Right ventricle myocardium superior (tissue), 1 donor: ENCODE measurements around the gene DKK3. TPM values are rescaled to one million over a fixed set of nuclear protein-coding genes. Genes with fewer than 3 reads are reported as not detected.

ENCODE experiments used
- ATAC-seq: fragments of 200-7000 bp; cut with Tn5 transposase; one replicate; pipeline ENCODE4 v1.9.1; 2020; ENCODE audit warnings: mild to moderate bottlenecking; ENCODE audit not compliant: poor library complexity
- DNase-seq: peaks from one replicate; pipeline ENCODE4 v3.0.0-alpha.2; 2020
- intact Hi-C: fragments of 100-400 bp; cut with DNase I; formaldehyde crosslinking; loops from one replicate; pipeline ENCODE4 v1.11.2; 2022
- total RNA-seq: library from RNA; stranded (reverse); fragmentation: NEBNext Ultra II Directional; extraction: Animal tissue kit (Norgen Biotek cat#: 25700); gene quantifications from one replicate; pipeline ENCODE4 v1.2.1, GENCODE V29; 2021
- donor health status: DM: no; HTN: yes; CAD: no; lungs with severe emphysema.

Gene DKK3
- total RNA-seq, 1 donor from 2014 or later, result 520 TPM

DNA sequence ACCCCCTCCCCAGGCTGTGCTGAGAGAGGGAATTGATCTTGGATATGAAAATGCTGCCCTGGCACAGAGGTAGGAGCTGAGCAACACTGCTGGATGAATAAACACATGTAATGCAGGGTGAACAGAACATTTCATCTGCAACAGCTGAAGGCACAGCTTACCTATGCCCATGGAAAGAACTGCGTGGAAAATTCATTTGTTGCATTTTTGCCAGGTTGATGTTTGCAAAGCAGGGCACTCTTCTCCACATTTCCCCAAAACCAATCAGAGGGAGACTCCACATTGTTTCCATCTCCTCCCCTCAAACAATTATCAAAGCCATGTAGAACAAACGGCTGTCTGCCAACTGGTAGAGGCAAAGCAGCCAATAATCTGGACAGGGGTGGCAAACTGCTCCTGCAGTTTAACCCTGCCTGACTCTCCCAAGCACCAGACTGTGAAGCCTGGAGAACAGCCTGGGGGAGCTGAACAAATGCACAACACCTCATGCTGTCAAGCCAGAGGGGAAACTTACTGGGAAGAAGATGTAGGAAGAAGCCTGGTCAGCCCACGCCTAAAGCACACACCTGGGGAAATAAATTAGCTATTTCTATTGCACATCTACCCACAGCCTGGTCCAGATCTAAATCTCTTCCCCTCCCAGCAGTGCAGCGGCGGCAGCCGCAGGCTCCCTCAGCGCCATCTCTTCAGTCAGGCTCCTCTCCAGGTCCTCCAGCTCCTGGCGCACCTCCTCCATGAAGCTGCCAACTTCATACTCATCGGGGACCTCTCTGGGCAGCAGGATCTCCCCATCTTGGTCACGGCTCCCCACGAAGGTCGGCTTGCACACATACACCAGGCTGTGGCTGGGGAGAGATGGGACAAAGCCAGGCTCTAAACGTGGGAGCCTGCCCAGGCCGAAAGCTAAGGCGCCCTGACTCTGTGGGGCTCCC is 44.3 kb downstream of the DKK3 start:
- peak; percentile 42 for DNase-seq
- intact Hi-C loops, result no loop called here
- ATAC-seq, result peak; percentile 67

DNA sequence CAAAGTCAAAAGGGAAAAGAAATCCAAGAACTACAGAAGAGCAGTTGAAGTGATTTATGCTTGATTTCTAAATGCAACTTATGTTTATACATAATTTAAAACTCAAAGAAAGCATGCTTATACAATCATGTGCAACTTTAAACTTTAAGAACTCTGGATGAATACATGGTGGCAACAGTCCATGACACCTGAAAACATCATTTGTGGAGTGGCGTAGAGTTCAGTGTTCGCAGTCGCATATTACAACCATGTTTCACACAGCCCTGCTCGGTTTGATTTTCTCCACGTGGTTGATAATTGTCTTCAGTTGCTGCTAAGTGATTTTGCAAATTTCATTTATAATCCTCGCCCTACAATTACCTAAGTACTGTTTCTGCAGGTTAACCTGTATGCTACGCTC is 45.4 kb downstream of the DKK3 start:
- intact Hi-C loops, result no loop called here
- DNase-seq (no peak), ATAC-seq (no peak)

DNA sequence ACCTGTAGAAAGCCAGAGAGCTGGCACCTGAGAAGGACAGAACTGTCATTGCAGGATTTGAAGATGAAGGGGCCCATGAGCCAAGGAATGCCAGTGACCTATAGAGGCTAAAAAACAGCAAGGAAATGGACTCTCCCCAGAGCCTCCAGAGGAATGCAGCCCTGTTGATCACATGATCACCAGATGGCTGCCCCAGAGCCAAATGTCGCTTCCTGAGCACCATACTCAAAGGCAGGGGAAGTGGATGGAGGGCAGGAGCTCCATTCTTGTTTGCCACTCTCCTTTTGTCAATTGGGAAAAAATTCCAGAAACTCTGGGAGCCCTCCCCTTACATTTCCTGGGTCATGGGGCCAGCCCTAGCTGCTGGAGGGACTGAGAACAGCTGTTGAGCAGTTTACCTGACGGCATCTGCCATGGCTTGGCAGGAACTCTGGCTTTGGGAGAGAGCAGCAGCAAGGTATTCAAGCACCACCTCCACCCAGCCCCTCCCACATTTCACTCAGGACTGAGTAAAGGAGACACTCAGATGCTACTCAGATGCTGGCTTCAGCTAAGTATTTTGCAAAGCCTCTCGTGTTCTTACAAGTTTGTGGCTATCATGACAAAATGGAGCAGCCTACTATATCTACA is 46.9 kb downstream of the DKK3 start:
- ATAC-seq (no peak), DNase-seq (no peak)
- intact Hi-C loops, result no loop called here

DNA sequence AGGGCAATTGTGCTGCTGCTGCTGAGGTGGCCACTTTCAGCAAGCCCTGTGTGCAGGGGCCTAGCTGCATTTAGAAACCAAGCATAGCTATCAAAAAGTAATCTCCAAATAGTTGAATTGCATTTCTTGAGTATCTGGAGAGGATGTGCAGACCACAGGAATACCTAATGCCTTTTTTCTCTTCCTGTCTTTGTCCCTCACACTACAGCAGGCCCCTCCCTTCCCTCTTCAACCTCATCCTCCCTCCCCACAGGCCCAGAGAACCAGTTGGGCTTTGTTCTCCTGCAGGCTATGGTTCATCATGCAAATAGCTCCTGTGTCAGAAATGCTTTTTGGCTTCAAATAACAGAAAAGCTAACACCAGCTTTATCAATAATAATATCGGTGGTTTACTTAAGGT is 47.7 kb downstream of the DKK3 start:
- no peak for ATAC-seq
- intact Hi-C loops, result no loop called here

DNA sequence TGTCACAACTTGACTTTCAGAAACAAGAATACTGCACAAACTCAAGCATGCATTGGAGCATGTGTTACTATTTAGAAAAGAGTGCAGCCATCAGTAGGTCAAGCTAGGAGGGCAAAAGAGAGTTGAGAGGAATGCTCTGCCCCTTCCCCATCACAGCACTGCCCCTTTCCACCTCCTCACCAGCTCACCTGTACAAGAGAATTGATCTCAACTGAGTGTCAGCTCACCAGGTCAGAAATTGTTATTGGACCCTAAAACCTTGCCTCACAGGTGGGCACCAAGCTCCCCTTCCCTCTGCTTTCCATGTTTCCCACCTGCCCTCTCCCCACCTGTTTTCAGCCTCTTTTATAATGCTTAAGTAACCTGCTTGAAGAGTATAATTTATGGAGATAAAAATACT is 48.8 kb downstream of the DKK3 start:
- DNase-seq, result no peak
- intact Hi-C loops, result no loop called here
- ATAC-seq, result no peak

More for the DNA sequence above, 47.7 kb downstream of the DKK3 start:
- no peak for DNase-seq

DNA sequence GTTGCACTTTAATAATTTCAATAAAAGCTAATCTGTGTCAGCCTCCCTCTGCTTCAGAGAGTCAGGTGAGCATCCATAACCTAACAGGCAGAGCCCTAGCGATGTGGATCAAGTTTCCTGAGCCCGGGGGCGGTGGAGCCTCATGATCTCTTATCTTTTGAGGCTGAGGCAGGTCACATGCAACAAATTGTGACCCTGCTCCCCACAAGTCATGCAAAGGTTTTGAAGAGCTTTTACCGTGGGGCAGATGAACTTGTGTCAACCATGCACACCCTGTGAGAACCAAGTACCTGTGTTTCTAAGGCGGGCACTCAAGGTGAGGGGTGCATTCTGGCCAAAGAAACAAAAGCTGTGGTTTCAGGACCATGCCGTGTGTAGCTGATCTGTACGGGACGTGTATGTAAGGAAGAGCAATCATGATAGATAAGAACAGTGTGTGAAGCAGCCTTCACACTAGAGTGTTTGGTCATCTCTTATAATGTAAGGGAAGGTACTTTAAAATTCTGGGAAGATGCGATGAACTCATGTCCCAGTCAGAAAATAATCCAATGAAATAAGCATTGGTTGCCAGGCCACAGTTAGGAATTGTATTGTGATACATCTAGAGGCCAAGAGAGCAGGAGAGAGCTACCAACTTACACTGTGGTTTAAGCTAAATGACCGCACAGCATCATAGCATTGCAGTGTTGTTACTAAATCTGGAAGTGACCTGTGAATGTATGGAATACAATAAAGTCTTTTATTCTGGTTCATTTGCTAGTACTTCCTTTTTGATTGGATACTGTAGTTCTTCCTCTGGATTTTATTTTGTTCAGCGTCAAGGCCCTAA is 49.8 kb downstream of the DKK3 start:
- intact Hi-C loops, result no loop called here
- no peak for ATAC-seq
- DNase-seq, result no peak

DNA sequence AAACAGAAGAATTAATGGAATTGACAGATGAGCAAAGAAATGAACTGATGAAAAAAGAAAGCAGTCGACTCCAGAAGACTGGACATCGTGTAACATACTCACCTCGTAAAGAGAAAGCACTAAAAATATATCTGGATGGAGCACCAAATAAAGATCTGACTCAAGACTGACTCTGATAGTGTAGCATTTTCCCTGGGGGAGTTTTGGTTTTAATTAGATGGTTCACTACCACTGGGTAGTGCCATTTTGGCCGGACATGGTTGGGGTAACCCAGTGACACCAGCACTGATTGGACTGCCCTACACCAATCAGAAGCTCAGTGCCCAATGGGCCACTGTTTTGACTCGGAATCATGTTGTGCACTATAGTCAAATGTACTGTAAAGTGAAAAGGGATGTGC is 52.4 kb downstream of the DKK3 start:
- intact Hi-C loops, result no loop called here
- no peak for ATAC-seq

DNA sequence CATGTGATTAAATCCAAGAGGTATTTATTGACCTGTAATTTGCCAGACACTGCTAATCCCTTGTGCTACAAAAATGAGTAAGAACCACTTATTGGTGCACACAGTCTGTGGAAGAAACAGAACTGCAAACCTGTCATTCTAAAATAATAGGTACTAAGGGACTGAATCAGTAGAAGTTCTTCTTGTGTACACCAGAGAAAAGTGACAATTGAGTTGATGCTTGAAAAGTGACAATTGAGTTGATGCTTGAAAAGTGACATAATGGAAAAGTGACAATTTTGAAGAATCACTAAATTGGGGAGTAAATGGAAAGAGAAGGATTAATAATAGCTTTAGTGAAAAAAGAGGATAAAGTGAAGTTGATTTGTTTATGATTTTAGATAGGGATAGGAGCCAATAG is 56.4 kb downstream of the DKK3 start:
- ATAC-seq, result no peak
- no peak for DNase-seq
- intact Hi-C loops, result no loop called here

More for the DNA sequence above, 52.4 kb downstream of the DKK3 start:
- no peak for DNase-seq

DNA sequence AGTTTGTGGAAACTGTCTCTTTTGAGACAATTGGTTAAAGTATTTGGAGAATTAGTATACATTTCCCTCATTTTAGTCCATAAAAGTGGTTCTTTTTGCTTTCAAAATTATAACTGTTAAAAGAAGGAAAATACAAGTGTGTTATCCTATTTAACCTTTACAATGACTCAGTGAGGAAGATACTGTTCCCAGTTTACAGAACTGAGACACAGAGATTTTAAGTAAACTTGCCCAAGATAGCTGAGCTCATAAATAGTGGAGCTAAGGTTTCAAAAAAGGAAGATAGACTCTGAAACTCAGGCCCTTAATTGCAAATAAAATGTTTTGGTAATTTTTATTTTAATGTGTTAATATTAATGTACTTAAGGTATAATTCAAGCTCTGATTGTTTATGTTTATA is 58.9 kb downstream of the DKK3 start:
- no peak for ATAC-seq
- intact Hi-C loops, result no loop called here
- no peak for DNase-seq

DNA sequence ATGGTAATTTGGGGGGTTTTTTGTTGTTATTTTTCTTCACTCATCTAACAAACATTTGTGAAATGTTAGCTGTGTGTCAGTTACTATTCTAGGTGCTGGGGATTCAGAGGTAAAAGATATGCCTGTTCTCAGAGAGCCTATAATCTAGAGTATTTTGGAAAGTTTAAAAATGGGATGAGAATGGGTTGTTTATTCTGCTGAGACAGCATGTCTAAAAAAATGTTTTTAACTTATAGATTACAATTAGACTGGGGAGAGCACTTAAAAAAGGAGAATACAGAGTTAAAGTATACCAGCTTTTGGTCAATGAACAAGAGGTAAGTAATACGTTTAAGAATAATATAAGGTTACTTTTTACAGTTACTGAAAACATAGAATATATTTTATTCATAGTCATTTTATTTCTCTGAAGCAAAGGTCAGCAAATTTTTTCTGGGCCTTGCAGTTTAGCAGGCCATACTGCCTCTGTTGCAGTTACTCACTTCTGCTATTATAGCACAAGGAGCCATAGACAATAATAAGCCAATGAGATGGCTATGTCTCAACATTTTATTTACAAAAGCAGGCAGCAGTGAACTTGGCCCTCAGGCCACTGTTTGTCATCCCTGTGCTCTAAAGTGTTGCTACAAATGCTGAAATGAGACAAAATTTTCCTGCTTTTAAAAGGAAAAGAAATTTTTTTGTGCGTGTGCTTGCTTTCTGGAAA is 60.0 kb downstream of the DKK3 start:
- intact Hi-C loops, result no loop called here
- ATAC-seq (peak; percentile 35), DNase-seq (no peak)

DNA sequence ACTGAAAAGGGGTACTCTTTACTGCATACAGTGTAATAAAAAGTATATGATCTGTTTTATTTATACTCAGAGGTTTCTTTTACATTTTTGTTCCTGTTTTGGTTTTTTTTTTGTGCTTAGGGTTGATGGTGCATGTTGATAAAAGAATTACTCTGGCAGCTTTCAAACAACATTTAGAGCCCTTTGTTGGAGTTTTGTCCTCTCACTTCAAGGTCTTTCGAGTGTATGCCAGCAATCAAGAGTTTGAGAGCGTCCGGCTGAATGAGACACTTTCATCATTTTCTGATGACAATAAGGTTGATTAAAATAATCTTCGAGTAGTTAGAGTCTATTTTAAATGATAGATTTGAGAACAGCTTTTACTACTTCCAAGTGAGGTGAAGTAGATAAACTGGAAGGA is 60.6 kb downstream of the DKK3 start:
- intact Hi-C loops, result no loop called here

DNA sequence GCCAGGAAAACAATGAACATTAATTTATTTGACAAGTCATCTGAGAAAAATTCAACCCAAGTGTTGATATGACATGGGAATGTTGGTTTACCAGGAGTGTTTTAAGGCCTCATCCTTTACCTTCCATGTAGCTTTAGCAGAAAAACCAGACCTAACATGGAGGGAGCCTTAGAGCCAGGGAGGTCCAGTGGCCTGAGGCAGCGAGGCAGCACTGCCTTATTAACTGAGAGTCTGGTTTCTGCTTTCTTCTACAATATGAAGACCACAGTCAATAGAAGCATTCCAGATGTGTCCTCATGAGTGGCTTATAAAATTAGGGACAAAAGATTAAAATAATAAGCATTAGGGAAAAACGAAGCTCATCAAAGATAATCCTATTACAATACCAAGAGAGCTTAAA is 61.5 kb downstream of the DKK3 start:
- intact Hi-C loops, result no loop called here

More for the DNA sequence above, 60.6 kb downstream of the DKK3 start:
- DNase-seq (no peak), ATAC-seq (no peak)

DNA sequence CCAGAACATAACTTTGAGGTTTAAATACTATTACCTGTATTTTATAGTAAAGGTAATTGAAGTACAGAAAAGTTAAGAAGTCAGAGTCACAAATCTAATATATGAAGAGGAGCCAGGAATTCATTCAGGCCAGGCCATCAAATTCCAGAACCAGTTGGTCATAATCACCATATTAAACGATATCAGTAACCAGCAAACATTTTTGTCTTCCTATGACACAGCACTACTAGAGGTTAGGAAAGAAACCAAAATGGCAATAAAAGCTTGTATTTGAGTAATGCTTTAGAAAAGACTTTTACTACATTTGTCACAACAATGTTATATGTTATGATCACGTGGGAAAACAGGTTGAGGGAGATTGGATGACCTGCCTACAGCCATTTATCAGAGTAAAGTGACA is 62.2 kb downstream of the DKK3 start:
- DNase-seq (no peak), ATAC-seq (no peak)
- intact Hi-C loops, result no loop called here

More for the DNA sequence above, 61.5 kb downstream of the DKK3 start:
- DNase-seq (no peak), ATAC-seq (no peak)

DNA sequence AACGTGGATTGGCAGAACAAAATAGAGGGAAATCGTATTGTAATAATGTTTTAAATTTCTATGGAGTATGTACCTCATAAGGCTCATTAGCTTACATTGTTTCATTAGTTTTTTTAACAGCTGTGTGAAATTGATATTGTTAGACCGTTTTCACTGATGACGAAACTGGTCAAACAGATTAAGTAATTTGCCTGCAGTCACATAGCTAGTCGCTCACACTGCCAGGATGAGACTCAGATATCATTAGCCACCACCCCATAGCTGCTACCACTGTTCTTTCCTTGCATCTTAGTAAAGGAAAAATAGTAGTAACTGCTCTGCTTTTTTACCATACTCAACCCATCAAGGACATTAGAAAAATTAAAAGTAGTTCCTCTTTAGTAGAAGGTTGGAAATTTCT is 64.0 kb downstream of the DKK3 start:
- ATAC-seq, result no peak
- intact Hi-C loops, result no loop called here

DNA sequence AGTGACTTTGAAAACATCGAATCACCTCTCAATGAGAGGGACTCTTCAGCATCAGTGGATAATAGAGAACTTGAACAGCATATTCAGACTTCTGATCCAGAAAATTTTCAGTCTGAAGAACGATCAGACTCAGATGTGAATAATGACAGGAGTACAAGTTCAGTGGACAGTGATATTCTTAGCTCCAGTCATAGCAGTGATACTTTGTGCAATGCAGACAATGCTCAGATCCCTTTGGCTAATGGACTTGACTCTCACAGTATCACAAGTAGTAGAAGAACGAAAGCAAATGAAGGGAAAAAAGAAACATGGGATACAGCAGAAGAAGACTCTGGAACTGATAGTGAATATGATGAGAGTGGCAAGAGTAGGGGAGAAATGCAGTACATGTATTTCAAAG is 65.8 kb downstream of the DKK3 start:
- intact Hi-C loops, result no loop called here
- DNase-seq (no peak), ATAC-seq (no peak)

More for the DNA sequence above, 64.0 kb downstream of the DKK3 start:
- no peak for DNase-seq

DNA sequence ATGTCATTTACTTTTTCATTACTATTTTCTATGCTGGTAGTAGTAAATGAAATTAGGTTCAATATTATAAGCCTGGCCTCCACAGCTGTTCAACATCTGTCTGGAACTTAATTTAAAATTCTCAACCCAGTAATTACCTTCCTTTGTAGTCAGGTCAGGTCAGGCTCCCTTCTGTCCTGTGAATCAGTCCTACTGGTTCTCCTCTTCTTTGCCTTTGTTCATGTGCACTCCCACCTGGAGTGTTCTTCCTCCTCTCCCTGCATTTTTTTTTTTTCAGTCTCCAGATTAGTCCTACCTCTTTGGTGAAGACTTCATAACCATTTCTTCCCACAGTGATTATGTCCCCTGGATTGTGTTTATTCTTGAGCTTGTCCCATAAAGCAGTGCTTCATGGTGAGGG is 67.9 kb downstream of the DKK3 start:
- DNase-seq (no peak), ATAC-seq (no peak)
- intact Hi-C loops, result no loop called here

DNA sequence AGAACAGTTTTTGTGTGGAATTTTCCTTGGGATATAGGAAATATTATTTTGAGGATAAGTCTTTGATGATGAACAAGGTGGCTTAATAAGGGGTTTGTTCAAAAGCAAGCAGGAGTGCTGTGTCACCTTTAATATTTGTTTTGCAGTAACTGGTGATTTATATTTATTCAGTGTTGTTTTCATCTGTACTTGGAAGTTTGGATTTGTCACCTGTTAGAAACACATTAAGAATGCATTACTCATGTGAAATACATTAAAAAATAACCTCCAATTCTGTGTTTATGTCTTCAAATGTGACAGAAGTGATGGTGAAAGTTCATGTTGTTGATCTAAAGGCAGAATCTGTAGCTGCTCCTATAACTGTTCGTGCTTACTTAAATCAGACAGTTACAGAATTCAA is 70.5 kb downstream of the DKK3 start:
- ATAC-seq, result no peak
- intact Hi-C loops, result no loop called here

DNA sequence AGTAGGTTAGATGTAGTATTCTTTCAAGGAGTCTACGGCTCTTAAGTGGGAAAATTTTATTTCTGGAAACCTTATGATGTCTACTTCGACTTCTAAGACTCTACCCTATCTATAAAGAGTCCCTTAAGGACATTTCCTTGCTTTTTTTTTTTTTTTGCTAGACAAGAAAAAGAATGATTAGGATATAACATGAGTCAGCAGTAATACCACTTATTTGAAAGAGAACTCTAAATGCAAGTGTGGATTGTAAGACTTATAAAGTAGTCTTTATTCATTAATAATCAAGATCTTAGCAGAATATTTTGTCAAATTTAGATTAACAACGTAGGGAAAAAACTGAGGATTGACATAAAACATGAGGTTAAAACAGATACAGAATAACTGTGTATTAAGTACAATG is 71.0 kb downstream of the DKK3 start:
- no peak for DNase-seq
- no peak for ATAC-seq
- intact Hi-C loops, result no loop called here

More for the DNA sequence above, 70.5 kb downstream of the DKK3 start:
- DNase-seq, result no peak

DNA sequence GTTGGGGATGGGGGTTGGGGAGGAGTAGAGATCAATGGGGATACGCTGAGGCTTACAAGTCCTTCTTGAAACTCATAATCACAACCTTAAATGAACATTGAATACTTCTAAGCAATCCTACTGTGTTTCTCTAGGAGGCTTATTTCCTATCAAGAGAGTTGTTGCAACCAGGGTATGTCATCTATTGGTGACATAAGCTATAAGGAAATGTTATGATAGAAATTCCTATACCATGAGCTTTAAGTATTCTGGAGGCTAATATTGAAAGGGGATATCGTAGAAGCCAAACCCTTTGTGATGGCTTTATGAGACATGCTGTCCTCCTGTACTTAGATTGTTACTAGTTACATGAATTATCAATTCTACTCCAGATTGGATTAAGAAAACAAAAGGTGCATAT is 72.9 kb downstream of the DKK3 start:
- ATAC-seq (no peak), DNase-seq (no peak)
- intact Hi-C loops, result no loop called here
